ENCODE results near the gene TMEM40.
A peak's percentile ranks its signal among the peaks of the same experiment; 100 is the strongest.

Gene TMEM40

DNA sequence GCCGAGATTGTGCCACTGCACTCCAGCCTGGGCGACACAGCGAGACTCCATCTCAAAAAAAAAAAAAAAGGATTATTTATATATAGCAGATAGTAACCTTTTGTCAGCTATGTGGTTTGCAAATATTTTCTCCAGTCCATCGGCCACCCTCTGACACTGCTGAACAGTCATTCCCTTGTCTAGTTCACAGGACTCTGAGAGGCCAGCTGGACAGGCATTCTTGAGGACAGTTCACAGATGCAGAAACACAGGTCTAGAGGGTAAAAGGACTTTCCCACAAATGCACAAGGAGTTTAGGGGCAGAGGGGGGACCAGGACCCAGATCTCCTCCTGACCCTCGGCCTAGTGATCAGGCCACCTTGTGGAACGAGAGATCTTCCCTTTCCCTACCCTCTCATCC lies 7.5 kb upstream of the TMEM40 start:
- no peak for TF ChIP-seq Cebpa-rat (IDR thresholded peaks at IDR 0.05)
- no peaks in the 10 kb centered on the region for H3K27me3 ChIP-seq
- no peak overlapping the region for H3K9ac ChIP-seq
- H3K27ac ChIP-seq, result no peak overlapping the region
- peaks cover 6% of the 10 kb centered on the region for H3K4me1 ChIP-seq
- no peaks in the 10 kb centered on the region for H3K36me3 ChIP-seq
- no peaks in the 10 kb centered on the region for H3K9me3 ChIP-seq
- no peak overlapping the region for H3K4me3 ChIP-seq
- H4K20me1 ChIP-seq, result no peaks in the 10 kb centered on the region
- no peak overlapping the region for H3K4me2 ChIP-seq

DNA sequence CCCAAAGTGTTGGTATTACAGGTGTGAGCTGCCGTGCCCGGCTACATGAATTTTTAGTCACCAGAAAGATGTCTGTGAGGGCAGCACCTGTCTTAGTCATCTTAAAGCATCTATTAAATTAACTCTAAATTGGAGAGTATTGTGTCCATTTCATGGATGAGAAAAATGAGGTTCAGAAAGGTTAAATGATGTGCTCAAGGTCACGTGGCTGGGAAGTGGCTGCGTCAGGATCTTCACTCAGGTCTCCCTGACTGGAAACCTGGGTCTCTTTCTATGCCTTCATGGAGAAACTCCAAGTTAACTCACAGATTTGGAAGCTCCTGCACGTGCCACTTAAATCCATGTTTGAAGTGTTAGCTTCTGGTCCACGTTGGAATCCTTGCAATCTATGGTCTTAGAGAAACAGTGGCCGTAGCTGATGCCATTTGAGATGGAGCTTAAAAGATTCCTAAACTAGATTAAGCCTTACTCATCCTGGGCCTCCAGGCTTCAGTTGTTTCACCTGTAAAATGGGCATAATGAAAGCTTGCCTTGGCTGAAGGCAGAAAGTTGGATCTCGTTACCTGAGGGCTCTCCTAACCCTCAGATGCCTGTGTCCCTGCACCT lies 5.2 kb upstream of the TMEM40 start:
- Histone ChIP-seq H3K27ac (no peak overlapping the region), H3K9ac (no peak overlapping the region), H3K36me3 (no peaks in the 10 kb centered on the region), H3K27me3 (no peaks in the 10 kb centered on the region), H3K9me3 (no peaks in the 10 kb centered on the region), H4K20me1 (no peaks in the 10 kb centered on the region), H3K4me1 (peaks cover 16% of the 10 kb centered on the region), H3K4me3 (no peak overlapping the region), H3K4me2 (no peak overlapping the region)
- no peak for TF ChIP-seq Cebpa-rat (IDR thresholded peaks at IDR 0.05)

GRCh38 chr3:12759693-12760565 lies 870 bp upstream of the TMEM40 start:
- Histone ChIP-seq H3K27ac (0 out of 2 replicates have a peak overlapping the region, but pooled peaks have one; percentile 37), H3K9ac (no peak overlapping the region), H3K4me2 (peak overlapping the region; percentile 20)

GRCh38 chr3:12758025-12758781 lies 856 bp downstream of the TMEM40 start:
- no peaks in the 10 kb centered on the region for H3K36me3 ChIP-seq
- H3K27ac ChIP-seq, result no peak overlapping the region
- peaks cover 24% of the 10 kb centered on the region for H3K4me1 ChIP-seq
- no peak for TF ChIP-seq Cebpa-rat (IDR thresholded peaks at IDR 0.05)
- H3K27me3 ChIP-seq, result no peaks in the 10 kb centered on the region
- no peak overlapping the region for H3K4me2 ChIP-seq
- no peaks in the 10 kb centered on the region for H4K20me1 ChIP-seq
- H3K9me3 ChIP-seq, result no peaks in the 10 kb centered on the region
- no peak overlapping the region for H3K9ac ChIP-seq
- no peak overlapping the region for H3K4me3 ChIP-seq

More at GRCh38 chr3:12759693-12760565, 870 bp upstream of the TMEM40 start:
- Histone ChIP-seq H3K9me3 (no peaks in the 10 kb centered on the region), H3K4me1 (peaks cover 28% of the 10 kb centered on the region), H3K27me3 (no peaks in the 10 kb centered on the region), H3K36me3 (no peaks in the 10 kb centered on the region), H3K4me3 (no peak overlapping the region), H4K20me1 (no peaks in the 10 kb centered on the region)
- no peak for TF ChIP-seq Cebpa-rat (IDR thresholded peaks at IDR 0.05)

DNA sequence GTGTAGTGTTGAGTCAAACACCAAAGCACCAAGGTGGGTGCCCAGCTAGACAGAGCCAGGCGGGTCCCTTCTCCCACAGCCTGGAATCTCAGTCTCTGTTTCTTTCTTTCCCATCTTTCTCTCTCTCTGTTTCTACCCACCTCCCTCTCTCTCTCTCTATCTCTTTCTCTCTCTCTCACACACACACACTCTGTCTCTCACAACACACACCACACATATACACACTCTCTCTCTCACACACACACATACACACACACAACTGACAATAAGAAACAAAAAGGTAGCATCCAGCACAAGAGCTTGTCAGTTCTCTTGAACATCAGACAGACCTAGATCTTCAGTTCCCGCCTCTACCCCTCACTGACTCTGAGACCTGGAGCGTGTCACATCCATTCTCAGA lies 2.4 kb downstream of the TMEM40 start:
- Histone ChIP-seq H3K9me3 (no peaks in the 10 kb centered on the region), H3K9ac (no peak overlapping the region), H3K27ac (no peak overlapping the region), H4K20me1 (no peaks in the 10 kb centered on the region), H3K36me3 (no peaks in the 10 kb centered on the region), H3K4me3 (no peak overlapping the region), H3K4me2 (no peak overlapping the region), H3K4me1 (peaks cover 22% of the 10 kb centered on the region), H3K27me3 (no peaks in the 10 kb centered on the region)
- TF ChIP-seq Cebpa-rat (IDR thresholded peaks at IDR 0.05), result no peak

- H3K9me3 ChIP-seq, result no peaks in the 10 kb centered on the region
- H3K27ac ChIP-seq, result no peak overlapping the region
- no peak overlapping the region for H3K4me3 ChIP-seq
- H3K4me2 ChIP-seq, result no peak overlapping the region
- no peaks in the 10 kb centered on the region for H3K27me3 ChIP-seq
- H3K36me3 ChIP-seq, result no peaks in the 10 kb centered on the region
- peaks cover 22% of the 10 kb centered on the region for H3K4me1 ChIP-seq
- H3K9ac ChIP-seq, result no peak overlapping the region
- TF ChIP-seq Cebpa-rat (IDR thresholded peaks at IDR 0.05), result peak; percentile 56; the same call in 1 of the 2 replicates
- H4K20me1 ChIP-seq, result no peaks in the 10 kb centered on the region
These were observed 2.9 kb downstream of the TMEM40 start for GRCh38 chr3:12756175-12756574.

DNA sequence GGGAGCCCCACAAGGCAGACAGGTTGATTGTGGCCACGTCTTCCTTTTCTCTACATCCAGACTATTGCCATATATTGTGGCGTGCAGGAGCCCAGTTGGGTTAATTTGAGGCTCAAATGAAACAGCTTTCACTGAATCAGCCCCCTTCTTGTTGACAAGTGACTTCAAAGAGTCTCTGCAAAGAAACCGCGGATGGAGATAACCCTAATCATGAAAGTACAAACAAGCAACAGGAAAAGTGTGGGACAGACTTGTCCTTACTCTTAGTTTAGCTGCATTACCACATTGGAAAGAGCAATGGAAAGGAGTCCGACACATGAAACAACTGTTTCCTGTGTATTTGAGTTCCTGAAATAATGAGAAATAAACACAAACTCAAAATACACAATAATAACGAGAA lies 3.3 kb downstream of the TMEM40 start:
- TF ChIP-seq Cebpa-rat (IDR thresholded peaks at IDR 0.05), result no peak
- Histone ChIP-seq H3K4me2 (no peak overlapping the region), H3K9ac (no peak overlapping the region), H3K27ac (no peak overlapping the region), H3K4me3 (no peak overlapping the region), H3K9me3 (no peaks in the 10 kb centered on the region), H3K36me3 (no peaks in the 10 kb centered on the region), H3K4me1 (peaks cover 22% of the 10 kb centered on the region), H3K27me3 (no peaks in the 10 kb centered on the region), H4K20me1 (no peaks in the 10 kb centered on the region)

- Histone ChIP-seq H3K4me3 (no peak overlapping the region), H3K27ac (no peak overlapping the region), H4K20me1 (no peaks in the 10 kb centered on the region), H3K27me3 (no peaks in the 10 kb centered on the region), H3K4me2 (no peak overlapping the region), H3K9me3 (no peaks in the 10 kb centered on the region), H3K9ac (no peak overlapping the region), H3K36me3 (no peaks in the 10 kb centered on the region), H3K4me1 (peaks cover 27% of the 10 kb centered on the region)
- no peak for TF ChIP-seq Cebpa-rat (IDR thresholded peaks at IDR 0.05)
These were observed 4.7 kb downstream of the TMEM40 start for GRCh38 chr3:12754313-12754712.

- Histone ChIP-seq H3K4me2 (no peak overlapping the region), H3K36me3 (no peaks in the 10 kb centered on the region), H3K9me3 (no peaks in the 10 kb centered on the region), H3K27ac (no peak overlapping the region), H3K4me3 (no peak overlapping the region), H4K20me1 (no peaks in the 10 kb centered on the region), H3K9ac (no peak overlapping the region), H3K4me1 (peaks cover 25% of the 10 kb centered on the region), H3K27me3 (no peaks in the 10 kb centered on the region)
- TF ChIP-seq Cebpa-rat (IDR thresholded peaks at IDR 0.05), result no peak
These were observed 5.6 kb downstream of the TMEM40 start for GRCh38 chr3:12753275-12754028.
